Measurements from ENCODE around the gene HRH1. TPM values are rescaled to one million over a fixed set of nuclear protein-coding genes. Genes with fewer than 3 reads are reported as not detected.

Gene HRH1
- total and polyA plus RNA-seq, 10 of the 15 experiments (the other 5 are each of a cell fraction or from before 2014, with no cell fraction given): not detected

DNA sequence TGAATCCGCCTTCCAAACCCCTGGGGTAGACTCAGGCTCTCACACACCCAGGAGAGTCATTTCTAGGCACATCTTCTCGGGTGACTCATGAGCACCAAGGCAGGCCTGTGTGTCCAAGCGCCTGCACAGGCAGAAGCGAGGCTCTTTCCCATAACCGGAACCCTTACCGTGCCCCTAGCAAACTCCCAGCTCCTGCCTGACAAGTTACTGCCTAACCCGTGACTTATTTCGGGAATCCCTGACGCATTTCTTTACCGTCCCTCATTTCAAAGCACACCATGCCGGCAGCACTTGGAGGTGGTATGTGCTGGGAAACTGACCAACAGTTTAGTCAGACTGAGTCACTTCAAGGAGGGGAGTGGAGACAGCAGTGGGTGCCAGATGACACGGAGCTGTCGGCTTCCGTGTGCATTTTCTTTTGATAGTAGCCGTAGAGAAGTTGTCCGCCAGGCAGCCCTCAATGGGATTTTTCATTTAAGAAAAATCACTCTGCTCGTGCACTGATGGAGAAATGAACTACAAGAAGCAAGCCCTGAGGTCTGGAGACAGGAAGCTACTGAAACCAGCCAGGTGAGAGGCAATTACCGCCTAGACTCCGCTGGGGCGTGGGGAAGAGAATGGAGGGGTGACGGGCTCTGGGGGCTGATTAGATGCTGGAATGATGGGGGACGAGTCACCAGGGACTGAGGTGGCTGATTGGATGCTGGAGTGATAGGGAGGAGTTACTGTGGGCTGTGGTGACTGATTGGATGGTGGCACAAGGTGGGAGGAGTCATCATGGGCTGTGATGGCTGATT lies 17.3 kb upstream of the HRH1 start:
- RAD21 ChIA-PET (ENCODE audit: unreplicated experiment): no interaction called here
- H3K9me3 ChIP-seq (replicated peaks; ENCODE audit: control insufficient read depth, insufficient read depth, low read length): no peaks in the 10 kb centered on the region
- no TSS peak for BruUV-seq (replicated peaks)
- SMC1A ChIA-PET (ENCODE audit: uncharacterized antibody, unreplicated experiment): no interaction called here
- no peak overlapping the region for H3K4me3 ChIP-seq
- H3K4me1 ChIP-seq (ENCODE audit: control insufficient read depth, insufficient read depth, low read length): no peaks in the 10 kb centered on the region
- H2AFZ ChIP-seq (ENCODE audit: control insufficient read depth, low read depth, low read length): no peak overlapping the region
- POLR2A ChIA-PET: no interaction called here
- DNase-seq (ENCODE audit: low read depth, low spot score): no peak
- H3K36me3 ChIP-seq (ENCODE audit: control insufficient read depth in 2 of 2, insufficient read depth in 2 of 2, low read length in 1 of 2): no peaks in the 10 kb centered on the region
- no peak overlapping the region for H3K9ac ChIP-seq (ENCODE audit: control insufficient read depth, insufficient read depth, low read length)
- no peak overlapping the region for H3K4me2 ChIP-seq (ENCODE audit: control insufficient read depth, insufficient read depth)
- H3K27ac ChIP-seq (ENCODE audit: control insufficient read depth, insufficient read depth): no peak overlapping the region
- H4K20me1 ChIP-seq (ENCODE audit: control insufficient read depth, insufficient read depth): no peaks in the 10 kb centered on the region
- H3K27me3 ChIP-seq (replicated peaks in 1 of 2; ENCODE audit: control insufficient read depth in 2 of 2, insufficient read depth in 2 of 2, low read length in 1 of 2): no peaks in the 10 kb centered on the region
- 76% methylated on average over 22 of the region's 22 CpGs for WGBS (ENCODE audit: insufficient coverage, insufficient replicate concordance, low lambda C conversion rate, missing lambda C conversion rate)
- in situ Hi-C loops (cut with MboI) (no loop called here), intact Hi-C loops (cut with micrococcal nuclease; ENCODE audit: unreplicated experiment) (no loop called here)
- TF ChIP-seq NR2C1 (IDR thresholded peaks at IDR 0.05): no peak
- 0 out of 2 replicates have a peak, but pooled peaks have one; percentile 33 for TF ChIP-seq NFYB (IDR thresholded peaks at IDR 0.05; ENCODE audit: insufficient read depth, low read depth, low read length)
- FAIRE-seq: no peak
- CTCF ChIA-PET: no interaction called here
- H3K79me2 ChIP-seq (ENCODE audit: control insufficient read depth, insufficient read depth, low read length): no peaks in the 10 kb centered on the region
- ATAC-seq: no peak

DNA sequence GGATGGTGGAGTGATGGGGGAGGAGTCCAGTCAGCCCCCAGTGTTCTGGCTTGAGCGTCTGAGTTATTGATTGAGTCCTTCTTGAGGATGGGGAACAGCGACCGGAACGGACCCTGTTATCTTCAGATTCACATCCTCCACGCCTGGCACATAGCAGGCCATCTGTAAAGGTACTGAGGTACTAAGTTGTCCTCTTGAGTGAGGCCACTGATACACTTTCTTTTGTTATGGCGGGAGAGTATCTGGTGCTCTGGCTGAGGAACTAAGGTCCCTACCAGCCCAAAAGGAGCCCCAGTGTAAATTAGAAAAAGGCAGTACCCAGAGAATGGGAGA lies 16.7 kb upstream of the HRH1 start:
- Histone ChIP-seq H2AFZ (ENCODE audit: control insufficient read depth, low read depth, low read length) (no peak overlapping the region), H4K20me1 (ENCODE audit: control insufficient read depth, insufficient read depth) (no peaks in the 10 kb centered on the region), H3K79me2 (ENCODE audit: control insufficient read depth, insufficient read depth, low read length) (no peaks in the 10 kb centered on the region), H3K4me1 (ENCODE audit: control insufficient read depth, insufficient read depth, low read length) (no peaks in the 10 kb centered on the region), H3K4me2 (ENCODE audit: control insufficient read depth, insufficient read depth) (no peak overlapping the region), H3K9ac (ENCODE audit: control insufficient read depth, insufficient read depth, low read length) (no peak overlapping the region), H3K27ac (ENCODE audit: control insufficient read depth, insufficient read depth) (no peak overlapping the region), H3K4me3 (no peak overlapping the region), H3K9me3 (replicated peaks; ENCODE audit: control insufficient read depth, insufficient read depth, low read length) (no peaks in the 10 kb centered on the region), H3K27me3 (replicated peaks in 1 of 2; ENCODE audit: control insufficient read depth in 2 of 2, insufficient read depth in 2 of 2, low read length in 1 of 2) (no peaks in the 10 kb centered on the region), H3K36me3 (ENCODE audit: control insufficient read depth in 2 of 2, insufficient read depth in 2 of 2, low read length in 1 of 2) (no peaks in the 10 kb centered on the region)
- in situ Hi-C loops (cut with MboI) (no loop called here), intact Hi-C loops (cut with micrococcal nuclease; ENCODE audit: unreplicated experiment) (no loop called here)
- SMC1A ChIA-PET (ENCODE audit: uncharacterized antibody, unreplicated experiment): no interaction called here
- FAIRE-seq: no peak
- no peak for ATAC-seq
- RAD21 ChIA-PET (ENCODE audit: unreplicated experiment): no interaction called here
- WGBS (ENCODE audit: insufficient coverage, insufficient replicate concordance, low lambda C conversion rate, missing lambda C conversion rate): 86% methylated on average over 6 of the region's 6 CpGs
- TF ChIP-seq SP1 (IDR thresholded peaks at IDR 0.05; ENCODE audit: low read depth, low read length): no peak
- TF ChIP-seq, protein P1, sequence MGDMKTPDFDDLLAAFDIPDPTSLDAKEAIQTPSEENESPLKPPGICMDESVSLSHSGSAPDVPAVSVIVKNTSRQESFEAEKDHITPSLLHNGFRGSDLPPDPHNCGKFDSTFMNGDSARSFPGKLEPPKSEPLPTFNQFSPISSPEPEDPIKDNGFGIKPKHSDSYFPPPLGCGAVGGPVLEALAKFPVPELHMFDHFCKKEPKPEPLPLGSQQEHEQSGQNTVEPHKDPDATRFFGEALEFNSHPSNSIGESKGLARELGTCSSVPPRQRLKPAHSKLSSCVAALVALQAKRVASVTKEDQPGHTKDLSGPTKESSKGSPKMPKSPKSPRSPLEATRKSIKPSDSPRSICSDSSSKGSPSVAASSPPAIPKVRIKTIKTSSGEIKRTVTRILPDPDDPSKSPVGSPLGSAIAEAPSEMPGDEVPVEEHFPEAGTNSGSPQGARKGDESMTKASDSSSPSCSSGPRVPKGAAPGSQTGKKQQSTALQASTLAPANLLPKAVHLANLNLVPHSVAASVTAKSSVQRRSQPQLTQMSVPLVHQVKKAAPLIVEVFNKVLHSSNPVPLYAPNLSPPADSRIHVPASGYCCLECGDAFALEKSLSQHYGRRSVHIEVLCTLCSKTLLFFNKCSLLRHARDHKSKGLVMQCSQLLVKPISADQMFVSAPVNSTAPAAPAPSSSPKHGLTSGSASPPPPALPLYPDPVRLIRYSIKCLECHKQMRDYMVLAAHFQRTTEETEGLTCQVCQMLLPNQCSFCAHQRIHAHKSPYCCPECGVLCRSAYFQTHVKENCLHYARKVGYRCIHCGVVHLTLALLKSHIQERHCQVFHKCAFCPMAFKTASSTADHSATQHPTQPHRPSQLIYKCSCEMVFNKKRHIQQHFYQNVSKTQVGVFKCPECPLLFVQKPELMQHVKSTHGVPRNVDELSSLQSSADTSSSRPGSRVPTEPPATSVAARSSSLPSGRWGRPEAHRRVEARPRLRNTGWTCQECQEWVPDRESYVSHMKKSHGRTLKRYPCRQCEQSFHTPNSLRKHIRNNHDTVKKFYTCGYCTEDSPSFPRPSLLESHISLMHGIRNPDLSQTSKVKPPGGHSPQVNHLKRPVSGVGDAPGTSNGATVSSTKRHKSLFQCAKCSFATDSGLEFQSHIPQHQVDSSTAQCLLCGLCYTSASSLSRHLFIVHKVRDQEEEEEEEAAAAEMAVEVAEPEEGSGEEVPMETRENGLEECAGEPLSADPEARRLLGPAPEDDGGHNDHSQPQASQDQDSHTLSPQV (IDR thresholded peaks at IDR 0.05): no peak
- CTCF ChIA-PET: no interaction called here
- no TSS peak for BruUV-seq (replicated peaks)
- POLR2A ChIA-PET: no interaction called here
- DNase-seq (ENCODE audit: low read depth, low spot score): no peak
